ENCODE data around the gene RPS6KA2.

The RPS6KA2 gene

GRCh38 chr6:166438211-166438861, 188.7 kb downstream of the RPS6KA2 start:
- DNase-seq, result no peak

DNA sequence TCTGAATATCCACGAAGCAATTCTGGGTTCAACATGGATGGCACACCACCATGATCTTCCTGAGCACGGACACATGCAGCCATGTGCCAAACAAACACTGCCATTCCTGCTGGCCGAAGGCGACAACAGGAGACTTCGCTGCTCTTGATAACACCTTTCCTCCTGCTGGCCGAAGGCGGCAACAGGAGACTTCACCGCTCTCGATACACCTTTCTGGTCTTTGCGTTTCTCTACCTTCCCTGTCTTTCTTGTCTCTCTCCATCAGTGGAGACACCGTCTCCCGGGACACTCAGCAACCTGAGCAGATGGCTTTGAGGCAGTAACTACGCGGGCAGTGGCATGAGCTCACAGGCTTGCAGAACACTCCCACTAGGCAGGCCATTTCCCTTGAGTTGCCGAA, 189.4 kb downstream of the RPS6KA2 start:
- DNase-seq, result no peak

DNA sequence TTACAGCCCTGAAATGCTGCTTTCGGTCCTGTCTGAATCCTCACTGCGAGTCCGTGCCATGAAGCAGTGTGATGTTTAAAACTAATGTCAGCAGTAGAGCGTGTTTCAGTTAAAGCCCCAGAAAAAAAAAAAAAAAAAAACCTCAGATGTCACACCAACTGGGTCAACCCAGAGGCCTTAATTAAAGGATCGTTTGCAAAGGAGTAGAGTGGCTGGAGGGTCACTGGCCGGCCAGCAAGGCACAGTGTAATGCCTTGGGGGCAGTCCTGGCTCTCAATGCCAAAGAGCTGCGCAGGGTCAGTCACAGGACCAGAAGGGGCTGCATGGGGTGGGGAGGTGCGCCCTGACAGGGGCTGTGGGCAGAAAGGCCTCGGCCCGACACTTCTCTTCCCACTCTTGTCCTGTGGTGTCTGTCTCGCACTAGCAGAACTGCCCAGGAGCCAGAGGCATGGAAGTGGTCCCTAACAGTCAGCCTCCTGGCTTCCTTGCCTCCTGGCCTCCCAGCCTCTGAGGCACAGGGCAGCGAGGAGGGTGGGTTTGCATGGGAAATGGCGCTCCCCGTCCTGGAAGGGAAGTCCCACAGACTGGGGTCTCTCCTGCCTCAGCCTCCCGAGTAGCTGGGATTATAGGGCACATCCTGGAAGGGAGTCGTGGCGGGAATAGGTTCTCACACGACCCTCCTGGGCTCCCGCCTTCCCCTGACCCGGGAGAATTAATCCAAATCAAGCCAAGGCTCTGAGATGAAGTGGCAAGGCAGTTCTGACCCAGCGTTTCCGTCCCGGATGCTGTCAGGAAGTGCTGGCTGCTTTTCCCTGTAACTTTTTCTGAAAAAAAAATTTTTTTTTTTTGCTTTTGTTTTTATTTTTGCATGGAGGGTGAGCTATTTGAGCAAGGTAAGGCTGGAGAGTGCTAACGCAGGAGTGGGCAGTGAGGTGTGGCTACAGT, 190.6 kb downstream of the RPS6KA2 start:
- no peak for DNase-seq

- no peak for DNase-seq
Measured at GRCh38 chr6:166435574-166435973, 191.5 kb downstream of the RPS6KA2 start.

- no peak for DNase-seq
Measured at GRCh38 chr6:166434336-166434735, 192.7 kb downstream of the RPS6KA2 start.

DNA sequence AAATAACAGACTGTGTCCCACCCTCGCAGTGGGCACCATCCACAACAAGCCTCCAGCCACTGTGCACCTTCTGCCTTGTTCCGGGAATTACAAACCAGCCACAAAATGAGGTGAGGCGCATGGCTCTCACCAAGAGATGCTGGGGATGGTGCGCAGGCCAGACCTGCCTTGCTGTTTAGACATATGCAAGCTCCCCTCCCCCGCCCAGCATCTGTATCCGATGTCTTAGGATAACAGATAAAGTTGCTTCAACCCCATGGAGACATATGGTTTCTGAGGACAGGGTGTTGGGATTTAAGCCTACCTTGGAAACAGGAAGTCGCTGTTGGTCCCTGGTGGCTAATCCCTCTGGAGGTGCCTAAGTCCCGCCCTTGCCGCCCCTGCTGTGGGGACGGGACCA, 194.0 kb downstream of the RPS6KA2 start:
- no peak for DNase-seq

DNA sequence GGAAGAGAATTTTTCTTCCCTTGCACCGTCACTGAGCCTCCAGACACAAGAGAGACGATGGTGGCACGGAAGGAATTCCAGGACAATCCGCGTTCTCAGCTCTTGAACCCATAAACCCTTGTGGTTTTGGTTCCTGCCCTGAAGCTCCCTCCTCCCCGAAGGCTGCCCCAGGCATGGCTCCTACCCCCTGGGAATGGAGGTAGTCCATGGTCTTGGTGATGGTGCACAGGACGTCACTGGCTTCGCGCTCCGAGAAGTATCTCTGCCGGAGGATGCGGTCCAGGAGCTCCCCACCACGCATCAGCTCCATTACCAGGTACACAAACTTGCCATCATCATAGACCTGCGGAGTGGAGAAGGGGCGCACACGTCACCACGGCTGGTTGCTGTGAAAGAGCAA, 196.8 kb downstream of the RPS6KA2 start:
- DNase-seq, result no peak

- DNase-seq, result no peak
Measured at GRCh38 chr6:166424431-166424830, 202.6 kb downstream of the RPS6KA2 start.

DNA sequence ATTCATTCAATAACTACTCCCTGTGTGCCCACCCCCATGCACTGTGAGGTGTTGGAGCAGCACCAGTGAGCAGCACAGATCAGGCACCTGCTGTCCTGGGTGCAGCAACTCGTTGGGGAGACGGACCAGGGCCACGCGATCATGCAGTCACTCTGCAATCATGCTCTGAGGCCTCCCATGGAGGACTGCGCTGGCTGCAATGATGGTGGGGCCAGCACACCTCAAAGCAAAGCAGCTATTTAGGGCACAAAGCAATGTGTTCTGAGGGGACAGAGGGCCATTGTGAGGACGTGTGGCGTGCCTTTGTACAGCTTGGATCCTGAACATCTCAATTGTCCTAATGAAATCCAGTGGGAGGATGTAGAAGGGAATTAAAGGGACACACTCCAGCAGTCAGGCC, 203.3 kb downstream of the RPS6KA2 start:
- DNase-seq, result no peak

- no peak for DNase-seq
Measured at GRCh38 chr6:166423051-166423745, 203.9 kb downstream of the RPS6KA2 start.

- no peak for DNase-seq
Measured at GRCh38 chr6:166422201-166422940, 204.7 kb downstream of the RPS6KA2 start.

DNA sequence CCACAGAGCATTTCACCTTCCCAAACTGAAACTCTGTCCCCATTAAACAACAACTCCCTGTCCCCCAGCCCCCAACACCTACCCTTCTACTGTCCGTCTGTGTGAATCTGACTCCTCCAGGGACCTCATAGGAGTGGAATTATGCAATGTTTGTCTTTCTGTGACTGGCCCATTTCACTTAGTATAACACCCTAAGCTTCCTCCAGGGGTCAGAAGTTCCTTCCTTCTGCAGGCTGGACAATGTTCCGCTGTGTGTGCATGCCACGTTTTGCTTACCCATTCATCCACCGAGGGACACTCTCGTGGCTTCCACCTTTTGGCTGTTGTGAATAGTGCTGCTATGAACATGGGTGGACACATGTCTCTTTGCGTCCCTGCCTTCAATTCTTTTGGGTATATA, 206.7 kb downstream of the RPS6KA2 start:
- DNase-seq, result no peak

DNA sequence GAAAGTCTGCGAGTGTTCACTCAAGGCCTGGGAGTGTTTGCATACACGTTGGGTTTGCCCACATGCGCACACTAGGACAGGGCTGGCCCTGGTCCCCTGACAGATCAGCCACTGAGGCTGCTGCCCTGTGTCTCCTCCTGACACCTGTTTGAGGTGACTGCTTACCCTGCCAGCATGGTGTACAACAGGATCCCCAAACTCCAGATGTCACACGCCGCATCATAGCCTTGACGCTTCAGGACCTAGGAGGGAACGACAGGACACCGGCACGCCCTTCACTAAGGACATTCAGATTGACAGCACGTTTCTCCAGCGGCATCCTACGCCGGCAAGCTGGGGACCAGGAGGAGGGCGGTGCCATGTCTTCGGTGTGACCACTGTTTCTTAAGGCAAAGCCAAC, 207.3 kb downstream of the RPS6KA2 start:
- no peak for DNase-seq

DNA sequence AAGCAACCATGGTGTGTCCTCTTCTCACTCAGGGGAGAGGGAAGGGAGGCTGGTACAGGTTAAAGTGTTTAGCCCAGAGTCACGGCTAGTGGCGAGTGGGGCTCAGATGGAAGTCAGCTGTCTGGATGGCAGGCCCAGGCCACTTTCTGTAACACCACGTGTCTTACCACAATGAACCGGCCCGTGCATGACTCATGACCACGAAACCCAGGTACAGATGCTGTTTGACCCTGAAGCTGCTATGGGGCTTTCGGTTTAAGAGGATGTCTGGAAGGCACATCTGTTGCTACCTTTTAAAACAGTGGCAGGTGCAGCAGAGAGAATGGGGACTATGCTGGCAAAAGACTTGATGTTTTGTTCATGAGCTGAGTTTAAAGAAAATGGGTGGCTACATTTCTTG, 207.8 kb downstream of the RPS6KA2 start:
- no peak for DNase-seq

GRCh38 chr6:166418691-166419143, 208.3 kb downstream of the RPS6KA2 start:
- no peak for DNase-seq

- no peak for DNase-seq
Measured at GRCh38 chr6:166417285-166417691, 209.8 kb downstream of the RPS6KA2 start.

- no peak for DNase-seq
Measured at GRCh38 chr6:166415833-166416347, 211.2 kb downstream of the RPS6KA2 start.

DNA sequence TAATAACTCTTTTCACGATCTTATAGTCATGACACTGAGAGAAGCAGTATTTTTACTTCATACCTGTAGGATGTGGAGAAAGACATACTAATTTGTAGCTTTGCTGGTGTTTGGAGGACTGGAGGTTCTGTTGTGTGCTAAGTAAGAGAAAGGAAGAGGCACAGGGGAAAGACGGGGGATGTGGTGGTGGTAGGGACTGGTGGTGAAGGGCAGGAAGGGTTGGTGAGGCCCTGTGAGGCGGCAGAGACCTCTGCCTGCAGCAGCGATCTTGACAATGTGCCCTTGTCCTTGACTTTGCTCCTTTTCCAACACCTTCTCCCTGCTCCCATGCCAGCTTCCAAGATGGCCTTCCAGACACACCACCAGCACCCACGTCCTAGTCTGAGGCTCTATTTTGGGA, 211.7 kb downstream of the RPS6KA2 start:
- DNase-seq, result no peak

GRCh38 chr6:166413491-166413951, 213.5 kb downstream of the RPS6KA2 start:
- DNase-seq, result no peak

- DNase-seq, result no peak
Measured at GRCh38 chr6:166412911-166413384, 214.1 kb downstream of the RPS6KA2 start.

GRCh38 chr6:166412156-166412910, 214.7 kb downstream of the RPS6KA2 start:
- DNase-seq, result no peak
